GM12875 (cell line): ENCODE measurements around the gene LAMP5.

Source experiments
- H3K4me3 ChIP-seq: one replicate; pipeline ENCODE4 v1.5.1; 2011; ENCODE audit warnings: low read depth, low read length, control low read depth
- TF ChIP-seq, protein P1 (sequence below): IDR thresholded peaks from 2 replicates; pipeline ENCODE4 v1.5.1; 2011; ENCODE audit warnings: low read depth, mild to moderate bottlenecking, control low read depth, inconsistent platforms, low read length, moderate library complexity, borderline replicate concordance; ENCODE audit not compliant: insufficient read depth

Gene LAMP5

DNA sequence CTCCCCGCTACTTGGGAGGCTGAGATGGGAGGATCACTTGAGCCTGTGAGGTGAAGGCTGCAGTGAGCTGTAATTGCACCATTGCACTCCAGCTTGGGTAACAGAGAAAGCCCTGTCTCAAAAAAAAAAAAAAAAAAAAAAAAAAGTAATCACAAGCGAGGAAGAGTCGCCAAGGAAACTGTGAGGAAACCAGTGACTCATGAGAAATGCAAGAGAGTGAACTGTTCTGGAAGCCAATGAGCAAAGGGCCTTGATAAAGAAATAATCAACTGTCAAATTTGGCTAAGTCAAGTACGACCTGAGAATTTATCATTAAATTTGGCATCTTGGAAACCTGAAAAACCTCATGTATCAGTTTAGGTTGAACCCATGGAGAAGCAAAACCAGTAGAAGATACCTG is 16.1 kb upstream of the LAMP5 start:
- TF ChIP-seq, protein P1, sequence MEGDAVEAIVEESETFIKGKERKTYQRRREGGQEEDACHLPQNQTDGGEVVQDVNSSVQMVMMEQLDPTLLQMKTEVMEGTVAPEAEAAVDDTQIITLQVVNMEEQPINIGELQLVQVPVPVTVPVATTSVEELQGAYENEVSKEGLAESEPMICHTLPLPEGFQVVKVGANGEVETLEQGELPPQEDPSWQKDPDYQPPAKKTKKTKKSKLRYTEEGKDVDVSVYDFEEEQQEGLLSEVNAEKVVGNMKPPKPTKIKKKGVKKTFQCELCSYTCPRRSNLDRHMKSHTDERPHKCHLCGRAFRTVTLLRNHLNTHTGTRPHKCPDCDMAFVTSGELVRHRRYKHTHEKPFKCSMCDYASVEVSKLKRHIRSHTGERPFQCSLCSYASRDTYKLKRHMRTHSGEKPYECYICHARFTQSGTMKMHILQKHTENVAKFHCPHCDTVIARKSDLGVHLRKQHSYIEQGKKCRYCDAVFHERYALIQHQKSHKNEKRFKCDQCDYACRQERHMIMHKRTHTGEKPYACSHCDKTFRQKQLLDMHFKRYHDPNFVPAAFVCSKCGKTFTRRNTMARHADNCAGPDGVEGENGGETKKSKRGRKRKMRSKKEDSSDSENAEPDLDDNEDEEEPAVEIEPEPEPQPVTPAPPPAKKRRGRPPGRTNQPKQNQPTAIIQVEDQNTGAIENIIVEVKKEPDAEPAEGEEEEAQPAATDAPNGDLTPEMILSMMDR = no peak

DNA sequence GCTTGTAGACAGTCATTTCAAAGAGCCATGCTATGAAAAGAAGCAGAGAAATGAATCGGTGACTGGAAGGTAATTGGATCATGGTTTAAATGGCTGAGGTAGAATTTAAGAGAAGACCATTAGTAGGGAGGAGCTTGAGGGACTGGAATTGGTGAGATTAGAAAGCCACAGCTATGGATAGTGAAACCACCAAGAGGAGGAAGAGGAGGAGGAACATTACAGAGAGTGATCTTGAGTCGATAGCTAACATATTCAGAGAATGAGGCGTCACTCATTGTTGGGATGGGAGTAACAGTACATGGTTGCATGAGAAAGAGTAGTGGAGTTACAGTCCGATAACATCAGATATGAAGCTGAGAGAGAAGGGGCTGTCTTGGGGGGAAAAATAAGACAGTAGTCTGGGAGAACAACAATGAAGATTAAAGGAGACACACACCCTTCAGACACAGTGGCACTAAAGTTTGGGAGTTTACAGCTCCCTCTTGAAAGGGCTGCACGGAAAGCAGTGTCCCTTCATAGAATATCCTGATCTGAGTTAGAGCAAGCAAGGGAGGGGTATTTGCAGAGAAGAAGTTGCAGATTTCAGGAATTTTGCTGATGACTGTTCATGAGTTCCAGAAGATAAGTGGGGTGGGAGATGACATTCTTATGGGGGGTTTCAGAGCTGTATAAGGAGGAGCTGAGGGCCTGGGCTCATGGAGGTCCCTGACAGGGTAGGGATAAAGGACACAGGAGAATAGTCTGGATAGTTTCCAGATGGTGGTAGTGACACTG is 15.1 kb upstream of the LAMP5 start:
- TF ChIP-seq, protein P1 = no peak
- H3K4me3 ChIP-seq = no peak overlapping the region

More for the DNA sequence above, 16.1 kb upstream of the LAMP5 start:
- H3K4me3 ChIP-seq = no peak overlapping the region

DNA sequence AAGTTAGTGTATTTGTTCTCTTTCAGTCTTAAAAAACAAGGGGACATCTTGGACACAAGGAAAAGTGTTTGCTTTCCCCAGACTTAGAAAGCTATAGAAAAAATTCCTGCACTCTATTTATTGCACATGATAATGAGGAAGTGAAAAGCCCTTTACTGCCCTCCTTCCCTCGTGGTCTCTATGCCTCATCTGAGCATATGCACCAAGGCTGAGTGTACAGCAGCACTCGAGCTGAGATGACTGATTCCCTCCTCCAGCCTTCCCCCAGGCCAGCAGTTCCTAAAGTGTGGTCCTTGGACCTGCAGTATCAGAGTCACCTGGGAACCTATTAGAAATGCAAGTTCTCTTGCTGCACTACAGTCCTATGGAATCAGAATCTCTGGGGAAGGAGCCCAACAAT is 14.3 kb upstream of the LAMP5 start:
- TF ChIP-seq, protein P1 = no peak
- no peak overlapping the region for H3K4me3 ChIP-seq

DNA sequence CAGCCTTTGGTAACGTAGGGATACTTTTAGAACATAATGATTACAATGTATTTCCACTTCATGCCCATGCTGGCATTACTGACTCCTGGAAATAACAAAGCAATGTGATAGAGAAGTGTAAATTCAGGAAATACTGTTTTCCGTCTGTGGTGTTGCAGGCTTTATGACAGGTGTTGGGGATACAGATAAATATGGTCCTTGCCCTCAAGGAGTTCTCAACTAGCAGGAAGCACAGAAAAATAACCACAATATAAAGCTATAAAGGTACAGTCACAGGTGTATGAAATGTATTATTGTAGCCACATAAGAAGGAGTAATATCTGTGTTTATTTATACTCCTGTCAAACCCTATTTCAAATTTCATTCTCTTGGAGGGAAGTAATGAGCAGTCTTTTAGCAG is 12.9 kb upstream of the LAMP5 start:
- TF ChIP-seq, protein P1 = no peak
- no peak overlapping the region for H3K4me3 ChIP-seq

DNA sequence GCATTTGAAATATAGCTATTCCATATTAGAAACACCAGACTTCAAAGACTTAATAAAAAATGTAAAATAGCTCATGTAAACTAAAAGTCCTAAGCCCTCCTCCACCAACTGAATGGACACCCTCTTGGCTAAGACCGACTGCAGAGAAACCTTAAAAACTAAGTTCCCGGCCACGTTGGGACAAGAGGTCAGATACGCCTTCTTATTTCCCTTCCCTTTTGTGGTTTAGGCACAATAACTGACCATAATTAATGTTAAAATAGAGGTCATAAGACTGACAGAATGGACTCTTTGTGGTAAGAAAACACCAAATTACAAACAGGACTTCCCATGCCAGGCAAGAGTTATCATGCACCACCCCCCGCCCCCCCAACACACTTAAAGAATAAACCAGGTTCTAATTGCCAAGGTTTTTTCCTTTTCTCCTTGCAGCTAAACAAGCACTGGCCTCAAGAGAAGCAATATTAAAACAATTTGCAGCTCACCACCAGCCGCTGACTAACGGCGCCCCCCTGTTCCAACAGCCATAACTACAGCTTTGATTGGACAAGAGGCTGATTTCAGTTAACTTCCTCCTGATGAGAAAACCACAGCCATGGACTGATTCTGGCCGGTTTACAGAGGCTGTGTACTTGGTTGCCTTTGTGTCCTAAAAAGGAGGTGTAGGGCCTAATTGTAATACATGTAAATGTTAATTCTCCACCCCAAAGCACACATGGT is 10.7 kb upstream of the LAMP5 start:
- H3K4me3 ChIP-seq = no peak overlapping the region
- TF ChIP-seq, protein P1 = no peak

DNA sequence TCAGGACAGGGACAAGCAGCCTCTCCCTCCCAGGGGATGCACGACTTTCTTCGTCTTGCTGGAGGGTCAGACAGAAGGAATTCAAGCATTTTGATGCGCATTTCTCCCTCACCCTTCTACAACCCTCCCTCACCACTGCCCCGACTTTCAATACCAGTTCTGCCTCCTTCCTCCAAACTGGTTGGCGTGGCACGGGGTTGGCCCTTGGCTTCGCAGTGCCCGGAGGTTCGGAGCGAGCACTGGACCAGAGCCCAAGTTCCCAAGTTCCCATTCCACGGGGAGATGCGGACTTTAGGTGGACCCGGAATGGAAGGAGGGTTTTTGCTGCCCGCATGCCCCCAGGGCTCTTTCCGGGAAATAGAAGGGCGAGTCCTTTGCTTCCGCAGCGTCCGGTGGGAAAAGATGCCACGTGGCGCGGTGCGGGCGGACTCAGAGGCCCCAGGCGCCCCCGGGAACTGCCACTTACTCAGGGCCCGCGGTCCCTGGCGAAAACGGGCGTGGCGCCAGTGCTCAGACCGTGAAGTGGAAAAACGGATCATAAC is 8.0 kb upstream of the LAMP5 start:
- TF ChIP-seq, protein P1 = no peak
- H3K4me3 ChIP-seq = no peak overlapping the region

DNA sequence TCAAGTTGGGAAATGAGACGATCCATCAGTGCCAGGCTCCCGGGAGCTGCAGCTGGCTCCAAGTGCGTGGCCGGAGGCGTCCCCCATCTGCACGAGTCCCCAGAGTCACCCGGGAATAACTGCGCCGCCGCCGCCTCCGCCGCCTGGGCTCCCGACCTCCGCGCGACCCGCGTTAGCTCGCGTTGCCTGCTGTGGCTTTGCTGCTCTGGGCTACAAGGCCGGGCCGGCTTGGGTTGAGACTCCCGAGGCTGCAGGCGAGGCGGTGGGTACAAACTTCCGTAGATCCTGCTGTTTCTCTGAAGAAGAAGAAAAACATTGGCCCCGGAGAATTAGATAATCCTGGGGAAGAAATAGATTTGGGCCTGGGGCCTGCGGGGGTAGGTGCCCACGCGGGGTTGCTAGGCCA is 7.4 kb upstream of the LAMP5 start:
- TF ChIP-seq, protein P1 = no peak
- H3K4me3 ChIP-seq = no peak overlapping the region
